Trophoblast cell (in vitro differentiated cells and primary cell): ENCODE results near the gene ZBTB16.

Experiments used
- DNase-seq, 2 donors: peaks; one replicate each; pipeline ENCODE4 v3.0.0-alpha.2; 2016
- H2AFZ ChIP-seq: 2 replicates; pipeline ENCODE4 v1.6.1; 2013; ENCODE audit warnings: low read length, moderate library complexity, mild to moderate bottlenecking; ENCODE audit not compliant: insufficient read depth, poor library complexity
- H2AK5ac ChIP-seq: 2 replicates; pipeline ENCODE4 v1.6.1; 2013; ENCODE audit warnings: mild to moderate bottlenecking, low read length
- H2BK120ac ChIP-seq: 2 replicates; pipeline ENCODE4 v1.6.1; 2013; ENCODE audit warnings: low read length, mild to moderate bottlenecking, moderate library complexity; ENCODE audit not compliant: insufficient read depth, poor library complexity
- H2BK12ac ChIP-seq: 2 replicates; pipeline ENCODE4 v1.6.1; 2013; ENCODE audit warnings: mild to moderate bottlenecking, low read length, moderate library complexity
- H2BK5ac ChIP-seq: 2 replicates; pipeline ENCODE4 v1.6.1; 2013; ENCODE audit warnings: low read length, low read depth, moderate library complexity, mild to moderate bottlenecking; ENCODE audit not compliant: poor library complexity
- H3K14ac ChIP-seq: 2 replicates; pipeline ENCODE4 v1.6.1; 2013; ENCODE audit warnings: mild to moderate bottlenecking, low read length
- H3K18ac ChIP-seq: 2 replicates; pipeline ENCODE4 v1.6.1; 2013; ENCODE audit warnings: mild to moderate bottlenecking, low read length
- H3K23ac ChIP-seq: 2 replicates; pipeline ENCODE4 v1.6.1; 2013; ENCODE audit warnings: low read length
- H3K27ac ChIP-seq: 2 replicates; pipeline ENCODE4 v1.5.1; 2013; ENCODE audit warnings: low read depth, mild to moderate bottlenecking, inconsistent platforms, low read length, moderate library complexity
- H3K27me3 ChIP-seq: 2 replicates; pipeline ENCODE4 v1.6.1; 2013; ENCODE audit warnings: inconsistent platforms, mild to moderate bottlenecking, low read length, moderate library complexity; ENCODE audit not compliant: insufficient read depth
- H3K36me3 ChIP-seq, 2 experiments: 1 replicate in 1 of 2; 2 replicates in 1 of 2; pipeline ENCODE4 v1.6.1; 2013; ENCODE audit warnings: low read length in 2 of 2, mild to moderate bottlenecking in 2 of 2, moderate library complexity in 1 of 2; ENCODE audit not compliant: insufficient read depth in 2 of 2, control insufficient read depth in 1 of 2
- H3K4ac ChIP-seq: 2 replicates; pipeline ENCODE4 v1.6.1; 2013; ENCODE audit warnings: low read depth, mild to moderate bottlenecking, low read length, moderate library complexity
- H3K4me1 ChIP-seq, 2 experiments: 1 replicate in 1 of 2; 2 replicates in 1 of 2; pipeline ENCODE4 v1.6.1; 2013; ENCODE audit warnings: low read length in 2 of 2, mild to moderate bottlenecking in 2 of 2, moderate library complexity in 1 of 2; ENCODE audit not compliant: insufficient read depth in 2 of 2, control insufficient read depth in 1 of 2
- H3K4me2 ChIP-seq: 2 replicates; pipeline ENCODE4 v1.6.1; 2013; ENCODE audit warnings: inconsistent platforms, mild to moderate bottlenecking, low read length, moderate library complexity
- H3K4me3 ChIP-seq: 2 replicates; pipeline ENCODE4 v1.5.1; 2013; ENCODE audit warnings: mild to moderate bottlenecking, low read depth, low read length, inconsistent platforms
- H3K79me1 ChIP-seq: one replicate; pipeline ENCODE4 v1.6.1; 2013; ENCODE audit warnings: low read length
- H3K79me2 ChIP-seq: 2 replicates; pipeline ENCODE4 v1.6.1; 2013; ENCODE audit warnings: low read length, mild to moderate bottlenecking; ENCODE audit not compliant: control insufficient read depth, insufficient read depth, poor library complexity
- H3K9ac ChIP-seq: 2 replicates; pipeline ENCODE4 v1.6.1; 2013; ENCODE audit warnings: mild to moderate bottlenecking, low read length
- H3K9me3 ChIP-seq: 2 replicates; pipeline ENCODE4 v1.6.1; 2013; ENCODE audit warnings: low read depth, mild to moderate bottlenecking, control low read depth, inconsistent platforms, low read length; ENCODE audit not compliant: insufficient read depth
- H4K12ac ChIP-seq: 2 replicates; pipeline ENCODE4 v1.6.1; 2013; ENCODE audit warnings: low read depth, mild to moderate bottlenecking, low read length, moderate library complexity
- H4K8ac ChIP-seq: 2 replicates; pipeline ENCODE4 v1.6.1; 2013; ENCODE audit warnings: low read depth, mild to moderate bottlenecking, low read length, moderate library complexity
- H4K91ac ChIP-seq: one replicate; pipeline ENCODE4 v1.6.1; 2013; ENCODE audit warnings: low read depth, mild to moderate bottlenecking, low read length, moderate library complexity
- WGBS: extraction: QIAGEN DNeasy Blood & Tissue Kit; methylation state at CpG from one replicate; pipeline ENCODE4 v1.1.7; 2013; ENCODE audit warnings: missing lambda C conversion rate; ENCODE audit not compliant: insufficient read length, insufficient coverage; ENCODE audit errors: extremely low coverage; 5-methylcytosine and 5-hydroxymethylcytosine counted together

ZBTB16 gene

GRCh38 chr11:114168691-114169090 is 109.2 kb downstream of the ZBTB16 start:
- Histone ChIP-seq H4K8ac (no peak overlapping the region), H2BK5ac (no peak overlapping the region), H3K14ac (no peak overlapping the region), H3K79me2 (no peaks in the 10 kb centered on the region), H2AK5ac (no peak overlapping the region), H3K9ac (no peak overlapping the region), H2BK12ac (no peak overlapping the region), H3K9me3 (no peaks in the 10 kb centered on the region), H4K91ac (no peak overlapping the region), H3K18ac (no peak overlapping the region), H3K4me2 (no peak overlapping the region), H2AFZ (peak overlapping the region; percentile 1), H3K27me3 (no peaks in the 10 kb centered on the region), H3K27ac (no peak overlapping the region), H2BK120ac (no peak overlapping the region), H3K4me1 (no peaks in the 10 kb centered on the region), H3K4ac (no peak overlapping the region), H3K4me3 (no peak overlapping the region), H3K36me3 (no peaks in the 10 kb centered on the region), H3K23ac (no peak overlapping the region), H3K79me1 (no peaks in the 10 kb centered on the region), H4K12ac (no peak overlapping the region)
- no peak for DNase-seq
- no CpG with 5 or more reads among the region's 1 CpG for WGBS

DNA sequence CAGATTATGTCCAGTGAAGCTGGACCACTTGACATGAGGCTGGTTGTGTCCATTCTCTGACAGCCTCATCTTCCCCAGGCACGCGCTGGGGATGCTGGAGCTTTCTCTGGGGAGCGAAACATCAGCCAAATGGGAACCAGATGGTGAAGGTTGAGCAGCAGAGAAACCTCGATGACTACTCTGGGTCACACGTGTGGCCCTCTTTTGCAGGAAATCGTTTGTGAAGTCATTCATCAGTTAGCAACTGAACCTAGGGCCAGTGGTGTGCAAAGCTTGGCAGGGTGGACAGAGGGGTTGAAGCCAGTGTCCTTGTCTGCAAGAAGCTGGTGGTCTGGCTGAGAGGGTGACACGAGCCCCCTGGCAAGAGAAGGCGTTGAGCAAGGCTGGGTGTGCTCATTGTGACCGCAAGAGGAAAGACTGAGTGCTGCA is 109.8 kb downstream of the ZBTB16 start:
- Histone ChIP-seq H3K9ac (no peak overlapping the region), H4K12ac (no peak overlapping the region), H3K4ac (no peak overlapping the region), H3K4me1 (no peaks in the 10 kb centered on the region), H4K8ac (no peak overlapping the region), H3K14ac (no peak overlapping the region), H2BK5ac (no peak overlapping the region), H4K91ac (no peak overlapping the region), H2BK12ac (no peak overlapping the region), H2AFZ (no peak overlapping the region), H2BK120ac (no peak overlapping the region), H2AK5ac (no peak overlapping the region), H3K36me3 (no peaks in the 10 kb centered on the region), H3K27me3 (no peaks in the 10 kb centered on the region), H3K79me2 (no peaks in the 10 kb centered on the region), H3K4me2 (no peak overlapping the region), H3K18ac (no peak overlapping the region), H3K9me3 (no peaks in the 10 kb centered on the region), H3K4me3 (no peak overlapping the region), H3K23ac (no peak overlapping the region), H3K27ac (no peak overlapping the region), H3K79me1 (no peaks in the 10 kb centered on the region)
- DNase-seq = no peak
- WGBS = no CpG with 5 or more reads among the region's 9 CpGs

DNA sequence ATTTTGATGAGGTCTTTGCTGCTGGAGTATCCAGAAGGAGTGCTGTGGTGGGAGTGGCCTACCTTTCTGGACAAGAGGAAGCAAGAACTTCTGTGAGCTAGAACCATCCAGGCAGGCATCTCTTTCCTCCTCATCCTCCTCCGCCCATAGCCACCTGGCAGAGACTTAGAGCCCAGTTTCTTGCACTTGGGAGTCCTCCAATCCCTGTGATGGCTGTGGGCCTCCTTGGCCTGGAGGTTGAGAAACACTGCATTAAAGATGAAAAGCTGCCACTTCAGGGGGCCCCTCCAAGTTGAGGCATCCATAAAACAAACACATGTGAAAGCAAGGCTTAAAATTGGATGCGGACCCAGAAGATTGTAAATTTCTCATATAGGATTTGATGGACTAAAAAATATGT is 110.3 kb downstream of the ZBTB16 start:
- H2BK12ac ChIP-seq = no peak overlapping the region

GRCh38 chr11:114170226-114170625 is 110.7 kb downstream of the ZBTB16 start:
- H4K91ac ChIP-seq = no peak overlapping the region
- H2BK120ac ChIP-seq = no peak overlapping the region
- no peak overlapping the region for H3K9ac ChIP-seq
- no peaks in the 10 kb centered on the region for H3K36me3 ChIP-seq
- no peak overlapping the region for H3K18ac ChIP-seq
- H3K4me1 ChIP-seq = no peaks in the 10 kb centered on the region
- H3K4ac ChIP-seq = no peak overlapping the region
- no peaks in the 10 kb centered on the region for H3K27me3 ChIP-seq
- no peak for DNase-seq
- no peak overlapping the region for H3K4me3 ChIP-seq
- no peak overlapping the region for H4K8ac ChIP-seq
- H2AFZ ChIP-seq = no peak overlapping the region
- no peak overlapping the region for H2AK5ac ChIP-seq
- WGBS = no CpG with 5 or more reads among the region's 10 CpGs
- no peak overlapping the region for H3K14ac ChIP-seq
- no peak overlapping the region for H3K23ac ChIP-seq
- H3K79me2 ChIP-seq = no peaks in the 10 kb centered on the region
- no peak overlapping the region for H4K12ac ChIP-seq
- H3K4me2 ChIP-seq = no peak overlapping the region
- H2BK12ac ChIP-seq = no peak overlapping the region
- H3K27ac ChIP-seq = no peak overlapping the region
- H2BK5ac ChIP-seq = no peak overlapping the region
- no peaks in the 10 kb centered on the region for H3K9me3 ChIP-seq
- no peaks in the 10 kb centered on the region for H3K79me1 ChIP-seq

More for the DNA sequence above, 110.3 kb downstream of the ZBTB16 start:
- H3K9me3 ChIP-seq = no peaks in the 10 kb centered on the region
- no peak overlapping the region for H2AFZ ChIP-seq
- H3K18ac ChIP-seq = no peak overlapping the region
- H2BK5ac ChIP-seq = no peak overlapping the region
- no peak overlapping the region for H4K12ac ChIP-seq
- H3K9ac ChIP-seq = no peak overlapping the region
- WGBS = no CpG with 5 or more reads among the region's 2 CpGs
- no peak overlapping the region for H4K8ac ChIP-seq
- H2BK120ac ChIP-seq = no peak overlapping the region
- no peaks in the 10 kb centered on the region for H3K79me1 ChIP-seq
- H3K4me2 ChIP-seq = no peak overlapping the region
- no peak overlapping the region for H3K27ac ChIP-seq
- no peak overlapping the region for H3K23ac ChIP-seq
- H3K4me3 ChIP-seq = no peak overlapping the region
- H2AK5ac ChIP-seq = no peak overlapping the region
- H4K91ac ChIP-seq = no peak overlapping the region
- H3K36me3 ChIP-seq = no peaks in the 10 kb centered on the region
- no peak for DNase-seq
- no peak overlapping the region for H3K14ac ChIP-seq
- H3K4ac ChIP-seq = no peak overlapping the region
- H3K4me1 ChIP-seq = no peaks in the 10 kb centered on the region
- no peaks in the 10 kb centered on the region for H3K27me3 ChIP-seq
- H3K79me2 ChIP-seq = no peaks in the 10 kb centered on the region
